Astrocyte (in vitro differentiated cells and primary cell): ENCODE results near the gene NCAPG2.

Source experiments
- CTCF ChIP-seq: IDR thresholded peaks from 2 replicates; pipeline ENCODE4 v1.5.1; 2011; ENCODE audit warnings: low read depth, mild to moderate bottlenecking, inconsistent platforms, low read length, moderate library complexity; ENCODE audit not compliant: insufficient read depth
- EZH2 ChIP-seq: IDR thresholded peaks from 2 replicates; pipeline ENCODE4 v1.6.1; 2012; ENCODE audit warnings: mild to moderate bottlenecking, low read length, inconsistent platforms; ENCODE audit not compliant: insufficient read depth

- TF ChIP-seq CTCF = no peak
- no peak for TF ChIP-seq EZH2
These were observed 100.5 kb downstream of the NCAPG2 start for GRCh38 chr7:158603773-158604755.
